Erythroblast (primary cell): ENCODE results near the gene SACS.
A peak's percentile ranks its signal among the peaks of the same experiment; 100 is the strongest.

ENCODE experiments used
- DNase-seq, 2 experiments: peaks; one replicate each; lab custom pipeline; 2025; lab: John Stamatoyannopoulos, UW
- GATA1 ChIP-seq: IDR thresholded peaks from 2 replicates; pipeline ENCODE4 v1.6.1; 2011; ENCODE audit warnings: low read depth, mild to moderate bottlenecking, control low read depth, low read length, moderate library complexity
- POLR2A ChIP-seq: IDR thresholded peaks from 2 replicates; pipeline ENCODE4 v1.6.1; 2011; ENCODE audit warnings: mild to moderate bottlenecking, low read length

SACS gene

DNA sequence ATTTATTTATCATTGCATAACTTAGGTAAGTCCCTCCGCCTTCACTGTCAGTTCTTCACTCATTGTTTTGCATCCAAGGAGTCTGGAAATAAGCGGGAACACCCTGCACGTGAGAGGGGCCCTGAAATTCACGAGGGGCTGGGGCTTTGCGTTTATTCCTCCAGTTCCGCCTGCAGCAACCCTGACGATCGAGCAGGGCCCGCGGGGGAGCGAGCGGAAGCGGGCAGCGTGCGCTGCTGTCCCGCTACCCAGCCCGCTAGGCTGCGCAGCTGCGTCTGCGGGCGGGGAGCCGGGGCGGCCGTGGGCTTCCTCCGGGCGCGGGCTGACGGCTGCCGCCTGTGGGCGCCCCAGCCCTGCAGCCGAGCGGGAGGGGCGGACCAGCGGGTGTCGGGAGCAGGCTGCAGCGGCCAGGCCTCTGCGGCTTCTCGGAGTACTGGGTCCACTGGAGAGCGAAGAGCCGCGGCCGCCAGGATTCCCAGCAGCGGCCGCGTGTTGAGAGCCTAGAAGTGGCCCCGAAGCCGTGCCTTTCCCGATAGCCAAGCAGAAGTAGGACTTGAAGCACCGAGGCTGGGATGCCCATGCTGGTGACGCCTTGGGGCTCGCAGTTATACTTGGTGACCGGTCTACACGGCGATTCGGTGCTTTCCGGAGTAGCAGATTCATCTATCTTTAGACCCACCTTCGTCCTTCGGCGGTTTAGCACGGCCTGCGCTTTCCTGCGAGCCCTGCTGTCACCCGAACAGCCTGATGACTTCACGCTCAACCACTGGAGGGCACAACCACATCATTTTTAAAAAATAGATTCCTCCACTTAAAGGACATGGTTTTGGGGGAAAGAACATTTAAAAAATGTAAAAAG lies 32.9 kb upstream of the SACS start:
- TF ChIP-seq GATA1 (no peak), POLR2A (no peak)
- DNase-seq, result peak; percentile 76 to 79

DNA sequence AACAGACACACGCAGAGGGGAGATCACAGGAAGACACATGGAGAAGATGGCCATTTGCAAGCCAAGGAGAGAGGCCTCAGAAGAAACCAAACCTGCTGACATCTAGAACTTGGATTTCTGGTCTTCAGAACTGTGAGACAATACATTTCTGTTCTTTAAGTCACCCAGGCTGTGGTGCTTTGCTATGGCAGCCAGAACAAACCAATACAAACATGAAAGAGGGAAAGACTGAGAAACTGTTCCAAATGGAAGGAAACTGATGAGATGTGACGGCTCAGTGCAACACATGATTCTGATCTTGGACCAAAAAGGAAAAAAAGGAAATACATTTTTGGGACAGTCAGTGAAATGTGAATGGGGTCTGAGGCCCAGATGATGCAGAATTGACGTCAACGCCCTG lies 30.2 kb upstream of the SACS start:
- TF ChIP-seq GATA1 (no peak), POLR2A (no peak)
- no peak for DNase-seq

GRCh38 chr13:23462815-23463559 lies 29.5 kb upstream of the SACS start:
- TF ChIP-seq GATA1 (no peak), POLR2A (no peak)
- no peak for DNase-seq

- TF ChIP-seq POLR2A, result no peak
- TF ChIP-seq GATA1, result no peak
- no peak for DNase-seq
These were observed 28.0 kb upstream of the SACS start for GRCh38 chr13:23461544-23461943.

DNA sequence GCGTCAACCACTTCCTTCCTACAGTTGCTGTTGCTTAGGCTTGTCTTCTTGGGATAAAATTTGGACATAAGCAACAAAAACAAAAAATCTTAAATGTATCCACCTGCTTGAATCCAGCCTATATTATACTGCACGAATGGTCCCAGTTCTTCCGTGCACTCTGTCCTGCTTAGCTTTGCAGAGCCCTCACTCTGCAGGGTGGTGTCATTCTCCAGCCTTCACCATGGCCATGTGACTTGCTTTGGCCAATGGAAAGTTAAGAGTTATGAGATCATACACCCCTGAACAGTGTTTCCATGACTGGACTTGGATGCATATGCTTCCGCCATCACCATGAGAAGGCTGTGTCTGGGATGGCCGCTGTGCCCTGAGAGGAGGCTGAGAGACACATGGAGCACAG lies 27.4 kb upstream of the SACS start:
- DNase-seq, result no peak
- TF ChIP-seq GATA1, result no peak

DNA sequence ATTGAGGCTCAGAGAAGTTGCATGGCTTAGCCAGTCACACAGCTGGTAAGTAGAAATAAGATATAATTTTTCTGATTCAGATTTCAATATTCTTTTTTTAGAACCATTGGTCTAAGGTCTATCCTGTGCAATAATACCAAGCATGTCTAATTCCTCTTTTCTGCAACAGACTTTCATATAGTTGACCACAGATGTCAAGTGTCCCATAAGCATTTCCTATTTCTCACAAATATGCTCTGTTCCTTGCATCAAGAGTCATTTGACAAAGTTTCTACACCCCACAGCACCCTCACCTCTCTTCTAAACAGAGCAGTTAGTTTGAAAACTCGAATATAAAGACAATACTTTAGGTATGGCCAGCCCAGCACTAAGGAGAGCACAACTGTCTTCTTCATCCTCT lies 26.8 kb upstream of the SACS start:
- DNase-seq, result no peak
- TF ChIP-seq GATA1, result no peak
- TF ChIP-seq POLR2A, result no peak

GRCh38 chr13:23458989-23459388 lies 25.5 kb upstream of the SACS start:
- DNase-seq, result no peak
- TF ChIP-seq GATA1 (no peak), POLR2A (no peak)

DNA sequence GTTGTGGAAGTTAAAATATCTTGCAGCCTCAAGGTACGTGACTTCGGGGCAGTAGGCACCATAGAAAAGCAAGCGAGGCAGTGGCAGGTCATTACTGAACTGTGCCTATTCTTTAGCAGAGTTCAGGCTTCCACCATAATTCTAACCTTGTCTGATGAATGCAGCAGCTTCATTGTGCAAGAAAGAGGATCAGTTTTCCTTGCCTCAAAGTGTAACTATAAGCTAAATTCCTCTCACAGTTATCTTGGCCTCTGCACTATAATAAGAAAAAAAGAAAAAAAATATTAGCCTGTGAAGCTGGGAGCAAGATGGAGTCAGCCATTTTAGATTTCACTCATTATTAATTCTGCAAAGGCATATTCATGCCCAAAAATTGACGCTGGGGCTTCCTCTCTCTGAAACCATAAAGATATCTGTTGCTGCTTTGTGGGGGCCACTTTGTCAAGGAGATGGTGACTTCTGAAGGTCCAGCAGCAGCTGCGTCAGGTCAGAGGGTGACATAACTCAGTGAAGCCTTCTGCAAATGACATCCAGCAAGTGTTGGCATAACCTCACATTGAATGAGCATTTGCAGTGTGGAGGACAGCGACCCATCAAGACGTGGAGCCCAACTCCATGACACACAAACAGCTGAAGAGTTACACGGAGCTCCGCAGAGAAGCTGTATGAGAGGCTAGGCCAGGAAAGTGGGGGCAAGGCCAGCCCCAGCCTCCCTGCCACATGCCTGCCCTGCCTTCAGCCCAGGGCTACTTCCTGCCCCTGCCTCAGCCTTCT lies 23.1 kb upstream of the SACS start:
- TF ChIP-seq POLR2A, result no peak
- DNase-seq, result no peak

- TF ChIP-seq GATA1 (no peak), POLR2A (no peak)
- DNase-seq, result no peak
These were observed 22.1 kb upstream of the SACS start for GRCh38 chr13:23455401-23456185.

DNA sequence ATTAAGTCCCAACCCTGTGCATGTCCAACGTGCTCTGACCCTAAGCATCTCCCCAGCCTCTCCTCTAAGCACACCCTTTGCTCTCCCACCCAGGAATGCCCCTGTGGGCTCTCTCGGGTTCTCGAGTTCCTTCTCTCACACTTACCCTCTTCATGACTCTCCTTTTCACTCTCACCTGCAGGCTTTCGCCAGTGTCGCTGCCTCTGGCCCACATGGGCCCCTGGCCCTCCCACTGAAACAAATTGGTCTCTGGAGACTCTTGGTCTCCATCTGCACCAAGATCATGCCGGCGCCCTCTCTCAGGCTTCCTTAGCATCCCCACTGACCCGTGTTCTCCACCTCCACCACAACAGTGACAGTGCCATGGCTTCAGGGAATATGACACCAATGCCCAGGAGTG lies 19.6 kb upstream of the SACS start:
- TF ChIP-seq GATA1 (no peak), POLR2A (no peak)
- DNase-seq, result no peak

- DNase-seq, result peak in 1 of 2 experiments; percentile 15
- no peak for TF ChIP-seq POLR2A
- TF ChIP-seq GATA1, result no peak
These were observed 17.0 kb upstream of the SACS start for GRCh38 chr13:23450340-23451046.

DNA sequence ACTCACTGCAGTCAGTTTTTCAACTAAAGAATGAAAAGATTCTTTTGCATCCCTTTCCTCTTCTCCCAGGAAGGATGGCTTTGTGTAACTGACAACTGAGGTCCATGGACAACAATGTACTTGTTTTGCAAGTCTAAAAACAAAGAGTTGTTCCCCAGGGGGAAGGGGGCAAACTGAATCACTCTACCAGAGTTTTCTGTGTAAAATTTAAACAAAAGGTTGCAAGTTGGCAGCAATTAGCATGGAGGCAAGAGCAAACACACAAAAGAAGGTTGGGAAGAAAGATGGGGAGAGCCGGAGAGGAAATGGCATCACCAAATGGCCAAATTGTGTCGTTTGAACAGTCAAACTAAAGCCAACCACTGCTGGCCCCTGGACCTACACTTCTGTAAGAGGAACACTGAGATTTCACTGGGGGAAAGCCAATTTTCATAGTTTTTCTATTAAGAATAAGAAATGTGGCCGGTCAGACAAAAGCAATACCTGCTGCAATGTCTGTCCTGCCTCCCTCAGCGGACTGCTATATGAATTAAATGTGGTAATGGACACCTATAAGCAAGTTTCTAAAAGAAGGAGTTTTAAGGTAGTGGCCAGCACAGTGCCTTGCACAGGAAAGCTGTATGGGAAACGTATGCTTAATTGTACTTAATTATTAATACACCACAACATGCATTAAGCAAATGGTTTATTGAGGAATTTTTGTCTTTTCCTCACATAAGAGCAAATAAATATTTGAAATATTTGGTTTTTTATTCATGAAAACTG lies 16.1 kb upstream of the SACS start:
- TF ChIP-seq GATA1 (no peak), POLR2A (no peak)
- no peak for DNase-seq
